CD14-positive monocyte (primary cell): ENCODE data around the gene KCTD19. TPM values are rescaled to one million over a fixed set of nuclear protein-coding genes. Genes with fewer than 3 reads are reported as not detected.

Experiments
- DNase-seq, 3 donors: peaks; one replicate each; pipeline ENCODE4 v3.0.0-alpha.2; 2011 to 2022
- H2AFZ ChIP-seq: 2 replicates; pipeline ENCODE4 v1.6.0; 2012; ENCODE audit warnings: mild to moderate bottlenecking, low read depth, low read length, inconsistent platforms; ENCODE audit not compliant: insufficient read depth, poor library complexity, severe bottlenecking
- H3K27ac ChIP-seq, 2 donors: 1 replicate in 1 of 2; 2 replicates in 1 of 2; pipeline ENCODE4 v1.5.1; 2012 to 2013; ENCODE audit warnings: low read length in 2 of 2, control low read depth in 1 of 2, inconsistent platforms in 1 of 2, low read depth in 1 of 2, mild to moderate bottlenecking in 1 of 2
- H3K27me3 ChIP-seq, 2 donors: one replicate each; pipeline versions ENCODE4 v1.6.0 to v1.6.1; 2011 to 2013; ENCODE audit warnings: low read length in 2 of 2; ENCODE audit not compliant: control insufficient read depth in 2 of 2, insufficient read depth in 2 of 2
- H3K36me3 ChIP-seq, 2 donors: replicated peaks in 1 of 2; 1 replicate in 1 of 2; 2 replicates in 1 of 2; pipeline versions ENCODE4 v1.5.1 to v1.6.1; 2012 to 2013; ENCODE audit warnings: low read length in 2 of 2, control low read depth in 1 of 2, inconsistent platforms in 1 of 2, mild to moderate bottlenecking in 1 of 2; ENCODE audit not compliant: insufficient read depth in 2 of 2, control insufficient read depth in 1 of 2
- H3K4me1 ChIP-seq, 2 donors: 1 replicate in 1 of 2; 2 replicates in 1 of 2; pipeline versions ENCODE4 v1.5.1 to v1.6.1; 2012 to 2013; ENCODE audit warnings: low read length in 2 of 2, control low read depth in 1 of 2, inconsistent platforms in 1 of 2, mild to moderate bottlenecking in 1 of 2, moderate library complexity in 1 of 2; ENCODE audit not compliant: insufficient read depth in 2 of 2, control insufficient read depth in 1 of 2
- H3K4me2 ChIP-seq: replicated peaks from 2 replicates; pipeline ENCODE3; 2012; ENCODE audit warnings: low read length, moderate library complexity, mild to moderate bottlenecking; ENCODE audit not compliant: poor library complexity, severe bottlenecking; ENCODE audit errors: extremely low read depth
- H3K4me3 ChIP-seq, 3 experiments: fragments of 200-600 bp in 1 of 3; sonication (generic) in 1 of 3; replicated peaks in 1 of 3; 1 replicate in 2 of 3; 2 replicates in 1 of 3; pipeline ENCODE4 v1.5.1; 2011 to 2013; ENCODE audit warnings: low read length in 3 of 3, mild to moderate bottlenecking in 3 of 3, control low read depth in 2 of 3, low read depth in 2 of 3, inconsistent platforms in 1 of 3, moderate library complexity in 1 of 3
- H3K79me2 ChIP-seq: 2 replicates; pipeline ENCODE4 v1.6.0; 2012; ENCODE audit warnings: mild to moderate bottlenecking, control low read depth, inconsistent platforms, low read length, moderate library complexity; ENCODE audit not compliant: insufficient read depth
- H3K9ac ChIP-seq: 2 replicates; pipeline ENCODE4 v1.6.0; 2017; ENCODE audit warnings: low read length, mild to moderate bottlenecking; ENCODE audit not compliant: insufficient read depth, poor library complexity, severe bottlenecking
- H3K9me3 ChIP-seq, 2 donors: replicated peaks in 1 of 2; 1 replicate in 1 of 2; 2 replicates in 1 of 2; pipeline versions ENCODE4 v1.5.1 to v1.6.1; 2012 to 2013; ENCODE audit warnings: low read length in 2 of 2, control low read depth in 1 of 2; ENCODE audit not compliant: control insufficient read depth in 1 of 2, insufficient read depth in 1 of 2
- H4K20me1 ChIP-seq: 2 replicates; pipeline ENCODE4 v1.6.0; 2012; ENCODE audit warnings: mild to moderate bottlenecking, low read length, control low read depth, moderate library complexity; ENCODE audit not compliant: insufficient read depth
- H3K27ac Mint-ChIP-seq, 7 donors: one replicate each; pipeline ENCODE4 v1.8.0; 2020; ENCODE audit warnings: mild to moderate bottlenecking in 7 of 7, mixed read lengths in 7 of 7, moderate library complexity in 6 of 7, inconsistent platforms in 2 of 7
- H3K27me3 Mint-ChIP-seq, 3 donors: one replicate each; pipeline ENCODE4 v1.8.0; 2021 to 2022; ENCODE audit warnings: low read depth in 3 of 3, mild to moderate bottlenecking in 3 of 3, mixed read lengths in 3 of 3, moderate library complexity in 3 of 3, inconsistent platforms in 1 of 3
- H3K36me3 Mint-ChIP-seq, 2 donors: one replicate each; pipeline ENCODE4 v1.8.0; 2020; ENCODE audit warnings: mixed read lengths in 2 of 2, inconsistent platforms in 1 of 2, mild to moderate bottlenecking in 1 of 2
- H3K4me1 Mint-ChIP-seq: one replicate; pipeline ENCODE4 v1.8.0; 2020; ENCODE audit warnings: mild to moderate bottlenecking, mixed read lengths
- H3K4me3 Mint-ChIP-seq, 2 donors: one replicate each; pipeline ENCODE4 v1.8.0; 2020; ENCODE audit warnings: mild to moderate bottlenecking in 2 of 2, mixed read lengths in 2 of 2, moderate library complexity in 1 of 2
- H3K9me3 Mint-ChIP-seq, 7 donors: one replicate each; pipeline ENCODE4 v1.8.0; 2020 to 2022; ENCODE audit warnings: mixed read lengths in 7 of 7, mild to moderate bottlenecking in 6 of 7, moderate library complexity in 6 of 7, inconsistent platforms in 2 of 7
- CTCF ChIP-seq: fragments of 200-600 bp; IDR thresholded peaks from one replicate; pipeline ENCODE4 v1.8.0; 2022; ENCODE audit warnings: antibody characterized with exemption, mild to moderate bottlenecking
- WGBS: methylation state at CpG from one replicate; pipeline ENCODE4 v1.1.5; 2013; ENCODE audit warnings: missing lambda C conversion rate; ENCODE audit not compliant: insufficient coverage; 5-methylcytosine and 5-hydroxymethylcytosine counted together
- intact Hi-C, 2 donors: fragments of 100-400 bp; cut with micrococcal nuclease; formaldehyde crosslinking; loops; one replicate each; pipeline versions ENCODE4 v1.15.0 to v1.15.1; 2023
- polyA plus RNA-seq, 3 donors: library from polyadenylated mRNA; depleted of rRNA in 1 of 3; unstranded in 2 of 3; stranded (reverse) in 1 of 3; fragments of 300-500 nt in 2 of 3; fragments of >200 nt in 1 of 3; fragmentation: Illumina TruSeq in 2 of 3; gene quantifications; 1 replicate in 2 of 3; 2 replicates in 1 of 3; pipeline ENCODE4 v1.2.3, GENCODE V29; 2012 to 2021

KCTD19 gene
- polyA plus RNA-seq, 3 donors: not detected

DNA sequence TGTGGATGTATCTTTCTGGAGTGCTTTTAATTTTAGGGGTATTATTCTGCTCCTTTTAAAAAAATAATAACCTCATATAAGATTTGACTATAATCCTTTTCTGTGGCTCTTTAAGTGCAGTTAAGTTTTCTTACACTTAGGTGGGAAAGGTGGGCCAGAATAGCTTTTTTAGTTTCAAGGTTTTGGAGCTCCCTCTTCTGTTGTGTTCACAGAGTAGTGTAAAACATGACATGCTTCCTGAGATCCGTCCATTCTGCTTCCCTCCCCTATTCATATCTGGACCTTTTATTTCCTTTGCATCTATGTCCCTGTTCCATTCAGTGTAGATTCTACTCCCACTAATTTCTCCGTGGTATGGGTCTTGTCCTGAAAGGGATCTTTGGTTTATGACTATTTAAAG lies 12.9 kb upstream of the KCTD19 start:
- intact Hi-C loops: no loop called here
- H3K27me3 ChIP-seq: no peaks in the 10 kb centered on the region
- no peaks in the 10 kb centered on the region for H3K4me1 Mint-ChIP-seq
- peaks cover 0 to 15% (median 10%) of the 10 kb centered on the region in 7 donors for H3K9me3 Mint-ChIP-seq
- DNase-seq: no peak
- H4K20me1 ChIP-seq: no peaks in the 10 kb centered on the region
- H3K4me3 Mint-ChIP-seq: no peak overlapping the region
- no peak overlapping the region for H3K9ac ChIP-seq
- H3K9me3 ChIP-seq: peaks cover 0 to 3% of the 10 kb centered on the region in 2 donors
- no peak overlapping the region for H2AFZ ChIP-seq
- H3K36me3 Mint-ChIP-seq: no peaks in the 10 kb centered on the region
- WGBS: 20% methylated on average over 1 of the region's 2 CpGs
- no peak overlapping the region for H3K4me3 ChIP-seq
- H3K4me1 ChIP-seq: no peaks in the 10 kb centered on the region
- H3K27me3 Mint-ChIP-seq: peaks cover 0 to 3% (median 3%) of the 10 kb centered on the region in 3 donors
- no peak overlapping the region for H3K4me2 ChIP-seq
- no peaks in the 10 kb centered on the region for H3K79me2 ChIP-seq
- no peak overlapping the region for H3K27ac Mint-ChIP-seq
- H3K27ac ChIP-seq: no peak overlapping the region
- H3K36me3 ChIP-seq: no peaks in the 10 kb centered on the region
- no peak for TF ChIP-seq CTCF

DNA sequence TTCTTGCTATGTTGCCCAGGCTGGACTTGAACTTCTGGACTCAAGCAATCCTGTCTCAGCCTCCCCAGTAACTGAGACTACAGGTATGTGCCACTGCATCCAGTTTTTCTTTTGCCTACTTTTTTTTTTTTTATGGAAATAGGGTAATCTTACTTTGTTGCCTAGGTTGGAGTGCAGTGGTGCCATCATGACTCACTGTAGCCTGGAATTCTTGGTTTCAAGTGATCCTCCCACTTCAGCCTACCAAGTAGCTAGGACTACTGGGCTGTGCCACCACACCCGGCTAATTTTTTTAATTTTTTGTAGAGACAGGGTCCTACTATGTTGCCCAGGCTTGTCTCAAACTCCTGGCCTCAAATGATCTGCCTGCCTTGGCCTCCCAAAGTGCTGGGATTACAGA lies 10.1 kb upstream of the KCTD19 start:
- Histone ChIP-seq H3K4me1 (no peaks in the 10 kb centered on the region), H3K9me3 (peaks cover 0 to 5% of the 10 kb centered on the region in 2 donors), H3K4me2 (no peak overlapping the region), H3K27me3 (no peaks in the 10 kb centered on the region), H2AFZ (no peak overlapping the region), H4K20me1 (no peaks in the 10 kb centered on the region), H3K4me3 (no peak overlapping the region), H3K27ac (no peak overlapping the region), H3K79me2 (no peaks in the 10 kb centered on the region), H3K36me3 (no peaks in the 10 kb centered on the region), H3K9ac (no peak overlapping the region)
- H3K4me3 Mint-ChIP-seq: no peak overlapping the region
- WGBS: 100% methylated on average over 1 of the region's 1 CpG
- no peaks in the 10 kb centered on the region for H3K36me3 Mint-ChIP-seq
- no peak for TF ChIP-seq CTCF
- peaks cover 0 to 20% (median 15%) of the 10 kb centered on the region in 7 donors for H3K9me3 Mint-ChIP-seq
- H3K27me3 Mint-ChIP-seq: peaks cover 0 to 9% (median 5%) of the 10 kb centered on the region in 3 donors
- DNase-seq: no peak
- no peaks in the 10 kb centered on the region for H3K4me1 Mint-ChIP-seq
- intact Hi-C loops: no loop called here
- no peak overlapping the region for H3K27ac Mint-ChIP-seq
